ENCODE results near the gene LGALS3BP.

Gene LGALS3BP

GRCh38 chr17:78986048-78986648 lies 6.4 kb upstream of the LGALS3BP start:
- Histone ChIP-seq H3K36me3 (ENCODE audit: insufficient read depth, low read depth, low read length) (peaks cover 5% of the 10 kb centered on the region; the same call in 1 of the 2 replicates), H3K27me3 (ENCODE audit: insufficient read depth, low read length) (no peaks in the 10 kb centered on the region; the same call in 1 of the 2 replicates), H3K4me1 (ENCODE audit: insufficient read depth, low read length) (peaks cover 7% of the 10 kb centered on the region), H3K9ac (ENCODE audit: low read depth, low read length) (peak overlapping the region; percentile 38; the same call in 1 of the 2 replicates), H3K4me3 (ENCODE audit: low read length) (peak overlapping the region; percentile 28; the same call in 1 of the 2 replicates), H3K27ac (ENCODE audit: low read length) (no peak overlapping the region), H3K9me3 (ENCODE audit: insufficient read depth, low read depth, low read length) (no peaks in the 10 kb centered on the region)

- H3K27me3 ChIP-seq (ENCODE audit: insufficient read depth, low read length): no peaks in the 10 kb centered on the region; the same call in 1 of the 2 replicates
- H3K27ac ChIP-seq (ENCODE audit: low read length): no peak overlapping the region
- no peak overlapping the region for H3K4me3 ChIP-seq (ENCODE audit: low read length)
- no peaks in the 10 kb centered on the region for H3K36me3 ChIP-seq (ENCODE audit: insufficient read depth, low read depth, low read length)
- no peaks in the 10 kb centered on the region for H3K9me3 ChIP-seq (ENCODE audit: insufficient read depth, low read depth, low read length)
- H3K4me1 ChIP-seq (ENCODE audit: insufficient read depth, low read length): peaks cover 7% of the 10 kb centered on the region
- H3K9ac ChIP-seq (ENCODE audit: low read depth, low read length): no peak overlapping the region
Observed at GRCh38 chr17:78985395-78985794, 5.7 kb upstream of the LGALS3BP start.

- no peak overlapping the region for H3K9ac ChIP-seq (ENCODE audit: low read depth, low read length)
- H3K4me1 ChIP-seq (ENCODE audit: insufficient read depth, low read length): peaks cover 3% of the 10 kb centered on the region
- no peaks in the 10 kb centered on the region for H3K9me3 ChIP-seq (ENCODE audit: insufficient read depth, low read depth, low read length)
- H3K27me3 ChIP-seq (ENCODE audit: insufficient read depth, low read length): no peaks in the 10 kb centered on the region; the same call in 1 of the 2 replicates
- no peak overlapping the region for H3K27ac ChIP-seq (ENCODE audit: low read length)
- H3K36me3 ChIP-seq (ENCODE audit: insufficient read depth, low read depth, low read length): no peaks in the 10 kb centered on the region
- no peak overlapping the region for H3K4me3 ChIP-seq (ENCODE audit: low read length)
Observed at GRCh38 chr17:78981010-78981888, 1.5 kb upstream of the LGALS3BP start.

- H3K27ac ChIP-seq (ENCODE audit: low read length): no peak overlapping the region
- H3K36me3 ChIP-seq (ENCODE audit: insufficient read depth, low read depth, low read length): no peaks in the 10 kb centered on the region
- no peaks in the 10 kb centered on the region for H3K4me1 ChIP-seq (ENCODE audit: insufficient read depth, low read length)
- H3K9ac ChIP-seq (ENCODE audit: low read depth, low read length): no peak overlapping the region
- H3K4me3 ChIP-seq (ENCODE audit: low read length): no peak overlapping the region
- H3K9me3 ChIP-seq (ENCODE audit: insufficient read depth, low read depth, low read length): no peaks in the 10 kb centered on the region
- no peaks in the 10 kb centered on the region for H3K27me3 ChIP-seq (ENCODE audit: insufficient read depth, low read length)
Observed at GRCh38 chr17:78980624-78980972, 875 bp upstream of the LGALS3BP start.

DNA sequence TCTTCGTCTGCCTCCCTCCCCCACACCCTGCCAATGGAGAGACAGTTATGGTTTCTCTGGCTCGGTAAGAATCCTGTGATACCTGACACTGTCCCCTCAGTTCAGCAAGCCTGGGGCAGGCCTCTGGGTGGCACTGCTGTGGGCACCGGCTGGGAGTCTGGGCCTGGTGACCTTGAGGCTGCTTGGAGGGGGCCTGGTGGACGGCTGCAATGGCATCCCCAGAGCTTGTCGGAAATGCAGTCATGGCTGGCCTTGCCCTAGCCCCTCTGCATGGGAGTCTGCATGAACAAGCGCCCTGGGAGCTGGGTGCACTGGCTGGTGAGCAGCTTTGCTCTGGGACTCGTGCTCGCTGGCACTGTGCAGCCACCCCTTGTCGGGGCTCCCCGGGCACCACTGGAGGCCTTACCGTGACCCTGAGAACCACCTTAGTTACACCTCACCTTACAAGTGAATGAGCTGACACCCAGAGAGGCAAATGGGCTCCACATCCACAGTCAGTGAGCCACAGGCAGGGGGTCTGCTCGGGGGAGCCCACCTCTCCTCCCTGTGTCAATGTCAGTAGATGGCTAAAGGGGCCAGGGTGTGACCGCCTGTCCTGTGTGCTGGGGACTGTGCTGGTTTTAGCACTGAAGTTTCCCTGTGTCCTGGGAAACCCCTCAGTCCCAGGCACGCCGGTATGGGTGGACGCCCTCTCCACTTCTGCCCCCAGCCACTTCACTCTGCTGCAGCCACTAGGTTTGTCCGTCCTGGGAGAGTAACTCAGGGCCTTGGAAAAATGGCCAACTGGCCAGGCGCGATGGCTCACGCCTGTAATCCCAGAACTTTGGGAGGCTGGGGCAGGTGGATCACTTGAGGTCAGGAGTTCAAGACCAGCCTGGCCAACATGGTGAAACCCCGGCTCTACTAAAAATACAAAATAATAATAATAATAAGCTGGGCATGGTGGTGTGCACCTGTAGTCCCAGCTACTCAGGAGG lies 1.4 kb downstream of the LGALS3BP start:
- no peak overlapping the region for H3K27ac ChIP-seq (ENCODE audit: low read length)
- H3K9ac ChIP-seq (ENCODE audit: low read depth, low read length): no peak overlapping the region
- no peaks in the 10 kb centered on the region for H3K27me3 ChIP-seq (ENCODE audit: insufficient read depth, low read length)
- H3K4me3 ChIP-seq (ENCODE audit: low read length): no peak overlapping the region
- H3K9me3 ChIP-seq (ENCODE audit: insufficient read depth, low read depth, low read length): no peaks in the 10 kb centered on the region
- H3K4me1 ChIP-seq (ENCODE audit: insufficient read depth, low read length): no peaks in the 10 kb centered on the region
- no peaks in the 10 kb centered on the region for H3K36me3 ChIP-seq (ENCODE audit: insufficient read depth, low read depth, low read length)

GRCh38 chr17:78977681-78977943 lies 2.1 kb downstream of the LGALS3BP start:
- Histone ChIP-seq H3K9me3 (ENCODE audit: insufficient read depth, low read depth, low read length) (no peaks in the 10 kb centered on the region), H3K27ac (ENCODE audit: low read length) (no peak overlapping the region), H3K27me3 (ENCODE audit: insufficient read depth, low read length) (no peaks in the 10 kb centered on the region), H3K4me1 (ENCODE audit: insufficient read depth, low read length) (no peaks in the 10 kb centered on the region), H3K9ac (ENCODE audit: low read depth, low read length) (no peak overlapping the region), H3K36me3 (ENCODE audit: insufficient read depth, low read depth, low read length) (no peaks in the 10 kb centered on the region), H3K4me3 (ENCODE audit: low read length) (no peak overlapping the region)

GRCh38 chr17:78976907-78977680 lies 2.6 kb downstream of the LGALS3BP start:
- Histone ChIP-seq H3K36me3 (ENCODE audit: insufficient read depth, low read depth, low read length) (no peaks in the 10 kb centered on the region), H3K9ac (ENCODE audit: low read depth, low read length) (no peak overlapping the region), H3K4me3 (ENCODE audit: low read length) (no peak overlapping the region), H3K27me3 (ENCODE audit: insufficient read depth, low read length) (no peaks in the 10 kb centered on the region), H3K27ac (ENCODE audit: low read length) (no peak overlapping the region), H3K9me3 (ENCODE audit: insufficient read depth, low read depth, low read length) (no peaks in the 10 kb centered on the region), H3K4me1 (ENCODE audit: insufficient read depth, low read length) (no peaks in the 10 kb centered on the region)

GRCh38 chr17:78974635-78975591 lies 4.8 kb downstream of the LGALS3BP start:
- Histone ChIP-seq H3K27ac (ENCODE audit: low read length) (no peak overlapping the region), H3K4me1 (ENCODE audit: insufficient read depth, low read length) (no peaks in the 10 kb centered on the region), H3K4me3 (ENCODE audit: low read length) (0 out of 2 replicates have a peak overlapping the region, but pooled peaks have one; percentile 2), H3K9me3 (ENCODE audit: insufficient read depth, low read depth, low read length) (no peaks in the 10 kb centered on the region), H3K27me3 (ENCODE audit: insufficient read depth, low read length) (no peaks in the 10 kb centered on the region), H3K36me3 (ENCODE audit: insufficient read depth, low read depth, low read length) (no peaks in the 10 kb centered on the region), H3K9ac (ENCODE audit: low read depth, low read length) (no peak overlapping the region)

GRCh38 chr17:78973792-78974520 lies 5.8 kb downstream of the LGALS3BP start:
- no peaks in the 10 kb centered on the region for H3K36me3 ChIP-seq (ENCODE audit: insufficient read depth, low read depth, low read length)
- H3K27ac ChIP-seq (ENCODE audit: low read length): no peak overlapping the region
- H3K27me3 ChIP-seq (ENCODE audit: insufficient read depth, low read length): no peaks in the 10 kb centered on the region
- H3K4me1 ChIP-seq (ENCODE audit: insufficient read depth, low read length): no peaks in the 10 kb centered on the region
- no peaks in the 10 kb centered on the region for H3K9me3 ChIP-seq (ENCODE audit: insufficient read depth, low read depth, low read length)
- no peak overlapping the region for H3K4me3 ChIP-seq (ENCODE audit: low read length)
- H3K9ac ChIP-seq (ENCODE audit: low read depth, low read length): no peak overlapping the region

GRCh38 chr17:78973196-78973595 lies 6.5 kb downstream of the LGALS3BP start:
- Histone ChIP-seq H3K9ac (ENCODE audit: low read depth, low read length) (no peak overlapping the region; the same call in 1 of the 2 replicates), H3K9me3 (ENCODE audit: insufficient read depth, low read depth, low read length) (no peaks in the 10 kb centered on the region), H3K36me3 (ENCODE audit: insufficient read depth, low read depth, low read length) (no peaks in the 10 kb centered on the region), H3K27ac (ENCODE audit: low read length) (no peak overlapping the region), H3K4me1 (ENCODE audit: insufficient read depth, low read length) (no peaks in the 10 kb centered on the region), H3K27me3 (ENCODE audit: insufficient read depth, low read length) (no peaks in the 10 kb centered on the region), H3K4me3 (ENCODE audit: low read length) (no peak overlapping the region)

Measured in iPS-20b (cell line).